IPS DF 4.7 (cell line): Measurements from ENCODE around the gene DDX5.

ENCODE experiments used
- DNase-seq: peaks from one replicate; pipeline ENCODE4 v3.0.0-alpha.2; 2013; ENCODE audit warnings: low spot score; ENCODE audit errors: extremely low read depth

DDX5 gene

GRCh38 chr17:64506201-64506575, at the start of gene DDX5:
Gene DDX5, minus strand, starts transcription at chr17:64506289. Its CDS starts 170 bp downstream, at chr17:64506119.
- DNase-seq: peak; percentile 68

- DNase-seq: no peak
Measured at GRCh38 chr17:64555281-64555680, 49.2 kb upstream of the DDX5 start.

- no peak for DNase-seq
Measured at GRCh38 chr17:64554028-64554637, 48.0 kb upstream of the DDX5 start.

GRCh38 chr17:64551461-64551860, 45.4 kb upstream of the DDX5 start:
- DNase-seq: no peak

- no peak for DNase-seq
Measured at GRCh38 chr17:64547319-64547718, 41.2 kb upstream of the DDX5 start.

GRCh38 chr17:64546716-64547115, 40.6 kb upstream of the DDX5 start:
- no peak for DNase-seq

GRCh38 chr17:64544742-64545141, 38.7 kb upstream of the DDX5 start:
- DNase-seq: no peak

GRCh38 chr17:64540118-64540776, 34.2 kb upstream of the DDX5 start:
- no peak for DNase-seq

- DNase-seq: no peak
Measured at GRCh38 chr17:64538508-64539130, 32.5 kb upstream of the DDX5 start.

- DNase-seq: no peak
Measured at GRCh38 chr17:64537488-64537887, 31.4 kb upstream of the DDX5 start.

GRCh38 chr17:64536913-64537312, 30.8 kb upstream of the DDX5 start:
- DNase-seq: no peak

- DNase-seq: no peak
Measured at GRCh38 chr17:64535357-64535756, 29.3 kb upstream of the DDX5 start.

GRCh38 chr17:64534187-64534586, 28.1 kb upstream of the DDX5 start:
- DNase-seq: no peak

GRCh38 chr17:64533784-64534183, 27.7 kb upstream of the DDX5 start:
- DNase-seq: no peak

GRCh38 chr17:64532409-64532808, 26.3 kb upstream of the DDX5 start:
- DNase-seq: no peak

GRCh38 chr17:64531955-64532371, 25.9 kb upstream of the DDX5 start:
- no peak for DNase-seq

- DNase-seq: no peak
Measured at GRCh38 chr17:64529221-64529620, 23.1 kb upstream of the DDX5 start.

- DNase-seq: no peak
Measured at GRCh38 chr17:64527914-64528313, 21.8 kb upstream of the DDX5 start.

GRCh38 chr17:64520359-64520758, 14.3 kb upstream of the DDX5 start:
- DNase-seq: no peak

- no peak for DNase-seq
Measured at GRCh38 chr17:64519601-64520000, 13.5 kb upstream of the DDX5 start.

- DNase-seq: no peak
Measured at GRCh38 chr17:64515829-64516228, 9.7 kb upstream of the DDX5 start.

GRCh38 chr17:64515419-64515818, 9.3 kb upstream of the DDX5 start:
- no peak for DNase-seq

- no peak for DNase-seq
Measured at GRCh38 chr17:64509179-64509578, 3.1 kb upstream of the DDX5 start.
